PC-9 (cell line): ENCODE measurements around the gene WDFY3. TPM values are rescaled to one million over a fixed set of nuclear protein-coding genes. Genes with fewer than 3 reads are reported as not detected.

Source experiments
- BruUV-seq: library from RNA; stranded (reverse); fragments of 400-500 nt; replicated peaks from 2 replicates; lab custom pipeline; 2021; lab: Mats Ljungman, UMichigan
- CTCF ChIA-PET: fragments of 300-600 bp; sonication (Branson Sonifier 250); formaldehyde crosslinking; loops from one replicate; lab custom pipeline; 2022; ENCODE audit warnings: antibody characterized with exemption; lab: Charles Lee
- POLR2A ChIA-PET: fragments of 300-600 bp; sonication (Branson Sonifier 250); formaldehyde crosslinking; loops from one replicate; lab custom pipeline; 2022; ENCODE audit warnings: antibody characterized with exemption; ENCODE audit not compliant: unreplicated experiment; lab: Charles Lee
- DNase-seq, 2 experiments: peaks; one replicate each; pipeline versions ENCODE4 v3.0.0 to v3.0.0-alpha.2; 2015 to 2022; ENCODE audit warnings: mixed read lengths in 1 of 2
- H2AFZ ChIP-seq: fragments of 200-600 bp; sonication (generic); 2 replicates; pipeline ENCODE4 v1.8.1; 2017; ENCODE audit warnings: antibody characterized with exemption
- H3F3A ChIP-seq: fragments of 200-600 bp; sonication (generic); 2 replicates; pipeline ENCODE4 v1.8.1; 2017; ENCODE audit warnings: antibody characterized with exemption, mild to moderate bottlenecking, low read depth; ENCODE audit not compliant: insufficient read depth
- H3K27ac ChIP-seq: fragments of 200-600 bp; sonication (generic); 2 replicates; pipeline ENCODE4 v1.6.1; 2016; ENCODE audit warnings: mixed run types
- H3K27me3 ChIP-seq: fragments of 200-600 bp; sonication (generic); 2 replicates; pipeline ENCODE4 v1.6.1; 2016; ENCODE audit warnings: low read depth, mixed run types; ENCODE audit not compliant: insufficient read depth
- H3K36me3 ChIP-seq: fragments of 200-600 bp; sonication (generic); 2 replicates; pipeline ENCODE4 v1.6.1; 2016; ENCODE audit warnings: low read depth, mixed run types
- H3K4me1 ChIP-seq: fragments of 200-600 bp; sonication (generic); replicated peaks from 2 replicates; pipeline ENCODE4 v1.6.1; 2016; ENCODE audit warnings: mixed run types; ENCODE audit not compliant: insufficient read depth
- H3K4me2 ChIP-seq: fragments of 200-600 bp; sonication (generic); 2 replicates; pipeline ENCODE4 v1.6.1; 2017; ENCODE audit warnings: mixed run types
- H3K4me3 ChIP-seq: fragments of 200-600 bp; sonication (generic); 2 replicates; pipeline ENCODE4 v1.6.1; 2016; ENCODE audit warnings: mixed run types
- H3K79me2 ChIP-seq: fragments of 200-600 bp; sonication (generic); 2 replicates; pipeline ENCODE4 v1.6.1; 2017; ENCODE audit warnings: low read depth, mixed run types
- H3K9me2 ChIP-seq: fragments of 200-600 bp; sonication (generic); 2 replicates; pipeline ENCODE4 v1.8.1; 2017; ENCODE audit warnings: mild to moderate bottlenecking; ENCODE audit not compliant: insufficient read depth
- H3K9me3 ChIP-seq: fragments of 200-600 bp; sonication (generic); 2 replicates; pipeline ENCODE4 v1.8.1; 2016; ENCODE audit warnings: low read depth; ENCODE audit not compliant: insufficient read depth
- H4K20me1 ChIP-seq: fragments of 200-600 bp; sonication (generic); 2 replicates; pipeline ENCODE4 v1.8.1; 2017; ENCODE audit not compliant: insufficient read depth
- EZH2 ChIP-seq: fragments of 200-600 bp; sonication (generic); IDR thresholded peaks from 2 replicates; pipeline ENCODE4 v1.8.0; 2017; ENCODE audit warnings: antibody characterized with exemption, low read depth
- intact Hi-C: fragments of 100-400 bp; cut with micrococcal nuclease; formaldehyde crosslinking; loops from one replicate; pipeline ENCODE4 v1.10.0; 2022; ENCODE audit not compliant: unreplicated experiment
- total RNA-seq: library from RNA; stranded (reverse); gene quantifications from 2 replicates; pipeline ENCODE4 v1.2.3, GENCODE V29; 2021
- TF ChIP-seq, protein P1 (sequence below): fragments of 200-600 bp; sonication (generic); conservative IDR thresholded peaks from 2 replicates; pipeline ENCODE4 v1.6.1; 2017; ENCODE audit warnings: mixed run types, antibody characterized with exemption, mild to moderate bottlenecking, moderate library complexity

WDFY3 gene
- total RNA-seq, 1 experiment from 2014 or later: 35.4 TPM

DNA sequence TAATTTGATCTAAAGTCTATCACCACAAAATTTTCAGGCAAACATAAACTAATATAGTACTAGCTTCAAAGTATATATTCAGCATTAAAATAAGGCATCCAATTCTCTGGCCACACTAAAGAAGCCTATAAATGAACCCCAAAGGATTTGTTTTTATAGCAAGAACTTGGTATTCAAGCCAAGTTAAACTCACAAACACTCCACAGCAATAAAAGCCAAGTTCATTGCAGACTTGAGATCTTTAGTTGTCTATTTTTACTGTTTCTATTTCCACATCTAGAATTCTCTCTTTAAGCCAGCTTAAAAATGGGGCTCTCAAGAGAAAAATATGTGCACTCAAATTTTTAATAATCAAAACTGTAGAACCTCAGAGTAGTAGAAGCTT is 51.1 kb downstream of the WDFY3 start:
- no peak for DNase-seq
- BruUV-seq: no TSS peak
- no peaks in the 10 kb centered on the region for H3K36me3 ChIP-seq
- TF ChIP-seq, protein P1, sequence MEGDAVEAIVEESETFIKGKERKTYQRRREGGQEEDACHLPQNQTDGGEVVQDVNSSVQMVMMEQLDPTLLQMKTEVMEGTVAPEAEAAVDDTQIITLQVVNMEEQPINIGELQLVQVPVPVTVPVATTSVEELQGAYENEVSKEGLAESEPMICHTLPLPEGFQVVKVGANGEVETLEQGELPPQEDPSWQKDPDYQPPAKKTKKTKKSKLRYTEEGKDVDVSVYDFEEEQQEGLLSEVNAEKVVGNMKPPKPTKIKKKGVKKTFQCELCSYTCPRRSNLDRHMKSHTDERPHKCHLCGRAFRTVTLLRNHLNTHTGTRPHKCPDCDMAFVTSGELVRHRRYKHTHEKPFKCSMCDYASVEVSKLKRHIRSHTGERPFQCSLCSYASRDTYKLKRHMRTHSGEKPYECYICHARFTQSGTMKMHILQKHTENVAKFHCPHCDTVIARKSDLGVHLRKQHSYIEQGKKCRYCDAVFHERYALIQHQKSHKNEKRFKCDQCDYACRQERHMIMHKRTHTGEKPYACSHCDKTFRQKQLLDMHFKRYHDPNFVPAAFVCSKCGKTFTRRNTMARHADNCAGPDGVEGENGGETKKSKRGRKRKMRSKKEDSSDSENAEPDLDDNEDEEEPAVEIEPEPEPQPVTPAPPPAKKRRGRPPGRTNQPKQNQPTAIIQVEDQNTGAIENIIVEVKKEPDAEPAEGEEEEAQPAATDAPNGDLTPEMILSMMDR: no peak
- TF ChIP-seq EZH2: no peak
- no peak overlapping the region for H2AFZ ChIP-seq
- peaks cover 18% of the 10 kb centered on the region; the same call in 1 of the 2 replicates for H3F3A ChIP-seq
- no peaks in the 10 kb centered on the region for H4K20me1 ChIP-seq
- H3K27ac ChIP-seq: 0 out of 2 replicates have a peak overlapping the region, but pooled peaks have one; percentile 3
- no peaks in the 10 kb centered on the region for H3K9me3 ChIP-seq
- ChIA-PET POLR2A (no interaction called here), CTCF (no interaction called here)
- H3K27me3 ChIP-seq: no peaks in the 10 kb centered on the region
- intact Hi-C loops: no loop called here
- peaks cover 16% of the 10 kb centered on the region; the same call in 1 of the 2 replicates for H3K4me1 ChIP-seq
- H3K4me2 ChIP-seq: no peak overlapping the region
- no peaks in the 10 kb centered on the region for H3K9me2 ChIP-seq
- H3K4me3 ChIP-seq: no peak overlapping the region
- no peaks in the 10 kb centered on the region for H3K79me2 ChIP-seq

DNA sequence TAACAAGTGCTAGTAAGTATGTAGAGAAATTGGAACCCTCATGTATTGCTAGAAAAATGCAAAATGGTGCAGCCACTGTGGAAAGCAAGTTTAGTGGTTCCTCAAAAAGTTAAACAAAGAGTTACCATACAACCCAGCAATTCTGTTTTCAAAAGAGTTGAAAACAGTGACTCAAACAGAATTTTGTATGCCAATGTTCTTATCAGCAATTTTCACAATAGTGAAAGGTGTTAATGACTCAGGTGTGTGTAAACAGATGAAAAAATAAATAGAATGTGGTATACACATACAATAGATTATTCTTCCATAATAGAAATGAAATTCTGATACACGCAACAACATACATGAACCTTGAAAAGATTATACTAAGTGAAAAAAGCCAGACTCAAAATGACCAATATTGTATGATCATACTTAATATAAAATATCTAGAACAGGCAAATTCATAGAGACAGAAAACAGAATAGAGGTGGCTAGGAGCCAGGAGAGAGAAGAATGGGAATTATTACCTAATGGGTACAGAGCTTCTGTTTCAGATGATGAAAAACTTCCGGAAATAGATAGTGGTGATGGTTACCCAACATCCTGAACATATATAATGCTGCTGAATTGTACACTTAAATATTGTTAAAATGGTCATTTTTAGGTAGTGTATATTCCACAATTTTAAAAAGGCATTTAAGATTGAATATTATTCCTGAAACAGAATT is 51.6 kb downstream of the WDFY3 start:
- no peak for TF ChIP-seq EZH2
- TF ChIP-seq, protein P1: no peak
- Histone ChIP-seq H3K27me3 (no peaks in the 10 kb centered on the region), H3K4me3 (no peak overlapping the region), H3K9me3 (no peaks in the 10 kb centered on the region), H3F3A (peaks cover 18% of the 10 kb centered on the region; the same call in 1 of the 2 replicates), H4K20me1 (no peaks in the 10 kb centered on the region), H3K36me3 (no peaks in the 10 kb centered on the region), H3K4me2 (no peak overlapping the region), H3K9me2 (no peaks in the 10 kb centered on the region), H3K79me2 (no peaks in the 10 kb centered on the region), H3K4me1 (peaks cover 16% of the 10 kb centered on the region; the same call in 1 of the 2 replicates), H2AFZ (no peak overlapping the region), H3K27ac (peak overlapping the region; percentile 51)
- intact Hi-C loops: no loop called here
- ChIA-PET POLR2A (no interaction called here), CTCF (no interaction called here)
- no TSS peak for BruUV-seq
- peak in 1 of 2 experiments; percentile 49 for DNase-seq

DNA sequence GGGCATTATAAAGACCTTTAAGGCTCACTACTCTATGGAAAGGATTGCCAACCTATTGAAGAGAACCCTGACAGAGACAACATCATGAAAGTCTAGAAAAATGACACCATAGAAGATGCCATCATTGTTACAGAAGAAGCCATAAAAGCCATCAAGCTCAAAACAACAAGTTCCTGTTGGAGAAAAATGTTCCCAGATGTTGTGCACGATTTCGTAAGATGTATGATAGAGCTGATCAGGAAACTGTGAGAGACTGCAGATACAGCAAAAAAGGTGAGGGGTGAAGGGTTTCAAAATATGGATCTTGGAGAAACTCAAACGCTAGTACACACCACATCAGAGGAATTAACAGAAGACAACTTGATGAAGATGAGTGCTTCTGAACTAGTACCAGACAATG is 53.3 kb downstream of the WDFY3 start:
- no peaks in the 10 kb centered on the region for H3K36me3 ChIP-seq

More for the DNA sequence above, 53.3 kb downstream of the WDFY3 start:
- Histone ChIP-seq H3K27me3 (no peaks in the 10 kb centered on the region), H2AFZ (no peak overlapping the region), H3K27ac (no peak overlapping the region), H3F3A (peaks cover 18% of the 10 kb centered on the region; the same call in 1 of the 2 replicates), H3K9me2 (no peaks in the 10 kb centered on the region), H3K4me1 (peaks cover 16% of the 10 kb centered on the region; the same call in 1 of the 2 replicates), H3K4me2 (no peak overlapping the region), H3K9me3 (no peaks in the 10 kb centered on the region), H4K20me1 (no peaks in the 10 kb centered on the region), H3K4me3 (no peak overlapping the region), H3K79me2 (no peaks in the 10 kb centered on the region)
- ChIA-PET CTCF (no interaction called here), POLR2A (no interaction called here)
- DNase-seq: no peak
- BruUV-seq: no TSS peak
- intact Hi-C loops: no loop called here
- TF ChIP-seq, protein P1: no peak
- no peak for TF ChIP-seq EZH2
